Endodermal cell (in vitro differentiated cells): ENCODE results near the gene POU5F1. TPM values are rescaled to one million over a fixed set of nuclear protein-coding genes. Genes with fewer than 3 reads are reported as not detected.

Experiments
- DNase-seq: peaks from one replicate; pipeline ENCODE4 v3.0.0-alpha.2; 2017
- H3K27ac ChIP-seq: 2 replicates; pipeline ENCODE4 v1.5.1; 2013; ENCODE audit warnings: mild to moderate bottlenecking, low read depth, low read length, moderate library complexity
- H3K27me3 ChIP-seq: 2 replicates; pipeline ENCODE4 v1.6.1; 2013; ENCODE audit warnings: mild to moderate bottlenecking, low read length, moderate library complexity; ENCODE audit not compliant: insufficient read depth, control insufficient read depth, poor library complexity, severe bottlenecking
- H3K36me3 ChIP-seq: 2 replicates; pipeline ENCODE4 v1.7.0; 2013; ENCODE audit warnings: mild to moderate bottlenecking, low read length, moderate library complexity; ENCODE audit not compliant: control insufficient read depth, insufficient read depth
- H3K4me1 ChIP-seq: one replicate; pipeline ENCODE4 v1.7.0; 2013; ENCODE audit warnings: low read length; ENCODE audit not compliant: control insufficient read depth, insufficient read depth
- H3K4me3 ChIP-seq: 2 replicates; pipeline ENCODE4 v1.5.1; 2013; ENCODE audit warnings: mild to moderate bottlenecking, low read length, moderate library complexity
- H3K9ac ChIP-seq: 2 replicates; pipeline ENCODE4 v1.6.1; 2013; ENCODE audit warnings: mild to moderate bottlenecking, low read length, moderate library complexity; ENCODE audit not compliant: poor library complexity, severe bottlenecking; ENCODE audit errors: extremely low read depth
- H3K9me3 ChIP-seq: 2 replicates; pipeline ENCODE4 v1.6.1; 2013; ENCODE audit warnings: mild to moderate bottlenecking, low read length, moderate library complexity; ENCODE audit not compliant: control insufficient read depth
- H3K27ac Mint-ChIP-seq: 2 replicates; pipeline ENCODE4 v1.8.0; 2020; ENCODE audit warnings: mixed read lengths
- H3K27me3 Mint-ChIP-seq: 2 replicates; pipeline ENCODE4 v1.8.0; 2021; ENCODE audit warnings: mild to moderate bottlenecking, mixed read lengths; ENCODE audit not compliant: insufficient read depth
- H3K36me3 Mint-ChIP-seq: 2 replicates; pipeline ENCODE4 v1.8.0; 2020; ENCODE audit warnings: low read depth, mixed read lengths
- H3K4me1 Mint-ChIP-seq: 2 replicates; pipeline ENCODE4 v1.8.0; 2020; ENCODE audit warnings: mixed read lengths
- H3K4me3 Mint-ChIP-seq: 2 replicates; pipeline ENCODE4 v1.8.0; 2020; ENCODE audit warnings: mild to moderate bottlenecking, moderate library complexity, mixed read lengths
- H3K9me3 Mint-ChIP-seq: 2 replicates; pipeline ENCODE4 v1.8.0; 2020; ENCODE audit warnings: mild to moderate bottlenecking, mixed read lengths
- WGBS, 2 experiments: methylation state at CpG; one replicate each; pipeline versions ENCODE4 v1.1.5 to v1.1.7; 2013; ENCODE audit warnings: missing lambda C conversion rate in 2 of 2, mixed read lengths in 1 of 2; ENCODE audit not compliant: insufficient coverage in 1 of 2, insufficient read length in 1 of 2; 5-methylcytosine and 5-hydroxymethylcytosine counted together
- total RNA-seq, 2 donors: library from RNA; stranded (reverse); fragmentation: NEBNext Ultra II Directional in 1 of 2; extraction: Animal tissue kit (Norgen Biotek cat#: 25700) in 1 of 2; gene quantifications; 2 replicates in 1 of 2; 3 replicates in 1 of 2; pipeline ENCODE4 v1.2.1, GENCODE V29; 2021
- TF ChIP-seq, protein P1 (sequence below): fragments of 200-600 bp; sonication (generic); conservative IDR thresholded peaks from 2 replicates; pipeline ENCODE4 v1.5.0; 2021; ENCODE audit warnings: antibody characterized with exemption, mild to moderate bottlenecking

Gene POU5F1
- total RNA-seq, 2 donors from 2014 or later = 106 to 687 TPM

DNA sequence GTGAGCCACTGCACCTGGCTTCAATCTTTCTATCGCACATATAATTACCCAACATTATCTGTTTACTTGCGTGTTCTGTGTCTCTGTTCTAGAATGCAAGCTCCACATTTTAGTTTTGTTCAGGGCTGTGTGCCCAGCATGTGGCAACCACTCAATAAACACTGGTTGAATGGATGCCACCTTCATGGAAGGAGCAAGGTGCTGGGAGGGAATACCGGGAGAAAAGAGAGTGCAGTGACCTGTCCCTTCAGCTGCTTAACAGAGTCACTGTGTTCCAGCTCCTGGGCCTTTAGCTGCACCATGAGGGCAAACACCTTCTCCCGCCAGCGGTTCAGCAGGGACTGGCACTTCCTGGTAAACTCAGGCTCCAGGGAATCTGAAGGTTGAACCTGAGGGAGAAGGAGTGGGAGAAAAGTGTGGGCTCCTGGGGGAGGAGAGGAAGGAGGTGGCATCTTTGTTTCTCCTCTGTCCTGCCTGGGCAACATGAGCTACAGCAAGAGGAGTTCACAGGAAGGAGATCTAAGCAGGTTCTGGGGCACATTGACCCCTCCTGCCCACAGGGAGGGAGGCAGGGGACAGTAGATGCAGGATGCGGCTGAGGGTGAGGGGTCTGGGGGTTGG is 20.5 kb downstream of the POU5F1 start:
- no peak overlapping the region for H3K4me3 Mint-ChIP-seq
- TF ChIP-seq, protein P1, sequence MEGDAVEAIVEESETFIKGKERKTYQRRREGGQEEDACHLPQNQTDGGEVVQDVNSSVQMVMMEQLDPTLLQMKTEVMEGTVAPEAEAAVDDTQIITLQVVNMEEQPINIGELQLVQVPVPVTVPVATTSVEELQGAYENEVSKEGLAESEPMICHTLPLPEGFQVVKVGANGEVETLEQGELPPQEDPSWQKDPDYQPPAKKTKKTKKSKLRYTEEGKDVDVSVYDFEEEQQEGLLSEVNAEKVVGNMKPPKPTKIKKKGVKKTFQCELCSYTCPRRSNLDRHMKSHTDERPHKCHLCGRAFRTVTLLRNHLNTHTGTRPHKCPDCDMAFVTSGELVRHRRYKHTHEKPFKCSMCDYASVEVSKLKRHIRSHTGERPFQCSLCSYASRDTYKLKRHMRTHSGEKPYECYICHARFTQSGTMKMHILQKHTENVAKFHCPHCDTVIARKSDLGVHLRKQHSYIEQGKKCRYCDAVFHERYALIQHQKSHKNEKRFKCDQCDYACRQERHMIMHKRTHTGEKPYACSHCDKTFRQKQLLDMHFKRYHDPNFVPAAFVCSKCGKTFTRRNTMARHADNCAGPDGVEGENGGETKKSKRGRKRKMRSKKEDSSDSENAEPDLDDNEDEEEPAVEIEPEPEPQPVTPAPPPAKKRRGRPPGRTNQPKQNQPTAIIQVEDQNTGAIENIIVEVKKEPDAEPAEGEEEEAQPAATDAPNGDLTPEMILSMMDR = no peak
- H3K27me3 ChIP-seq = no peaks in the 10 kb centered on the region
- no peak overlapping the region for H3K9ac ChIP-seq
- H3K27ac ChIP-seq = no peak overlapping the region
- H3K4me1 ChIP-seq = no peaks in the 10 kb centered on the region
- H3K36me3 ChIP-seq = peaks cover 13% of the 10 kb centered on the region
- no peaks in the 10 kb centered on the region for H3K4me1 Mint-ChIP-seq
- DNase-seq = no peak
- H3K9me3 Mint-ChIP-seq = no peaks in the 10 kb centered on the region
- peaks cover 62% of the 10 kb centered on the region for H3K36me3 Mint-ChIP-seq
- H3K27ac Mint-ChIP-seq = no peak overlapping the region
- no peak overlapping the region for H3K4me3 ChIP-seq
- 91 to 96% methylated on average over 5 to 6 of the region's 6 CpGs for WGBS, 2 experiments
- no peaks in the 10 kb centered on the region for H3K27me3 Mint-ChIP-seq
- no peaks in the 10 kb centered on the region for H3K9me3 ChIP-seq

- Mint-ChIP-seq H3K9me3 (no peaks in the 10 kb centered on the region), H3K27ac (no peak overlapping the region), H3K4me3 (no peak overlapping the region), H3K36me3 (peaks cover 50% of the 10 kb centered on the region), H3K27me3 (no peaks in the 10 kb centered on the region), H3K4me1 (peaks cover 6% of the 10 kb centered on the region)
- DNase-seq = no peak
- Histone ChIP-seq H3K27me3 (no peaks in the 10 kb centered on the region), H3K4me3 (no peak overlapping the region), H3K36me3 (peaks cover 14% of the 10 kb centered on the region), H3K9ac (no peak overlapping the region), H3K9me3 (no peaks in the 10 kb centered on the region), H3K27ac (no peak overlapping the region), H3K4me1 (no peaks in the 10 kb centered on the region)
- TF ChIP-seq, protein P1 = no peak
- 90% methylated on average over 2 to 10 of the region's 10 CpGs for WGBS, 2 experiments
These were observed 25.1 kb downstream of the POU5F1 start for GRCh38 chr6:31145386-31145785.

GRCh38 chr6:31144970-31145340 is 25.5 kb downstream of the POU5F1 start:
- H3K9me3 Mint-ChIP-seq = no peaks in the 10 kb centered on the region
- WGBS, 2 experiments = 89 to 100% methylated on average over 1 to 11 of the region's 11 CpGs
- DNase-seq = no peak

More at GRCh38 chr6:31144970-31145340, 25.5 kb downstream of the POU5F1 start:
- H3K4me1 ChIP-seq = no peaks in the 10 kb centered on the region
- Mint-ChIP-seq H3K27me3 (no peaks in the 10 kb centered on the region), H3K4me1 (peaks cover 8% of the 10 kb centered on the region), H3K36me3 (peaks cover 46% of the 10 kb centered on the region), H3K27ac (no peak overlapping the region), H3K4me3 (no peak overlapping the region)
- TF ChIP-seq, protein P1 = no peak
- H3K9ac ChIP-seq = no peak overlapping the region
- H3K27ac ChIP-seq = no peak overlapping the region
- H3K36me3 ChIP-seq = peaks cover 14% of the 10 kb centered on the region
- H3K9me3 ChIP-seq = no peaks in the 10 kb centered on the region
- no peaks in the 10 kb centered on the region for H3K27me3 ChIP-seq
- no peak overlapping the region for H3K4me3 ChIP-seq
